ENCODE data around the gene CNTNAP5. TPM values are rescaled to one million over a fixed set of nuclear protein-coding genes. Genes with fewer than 3 reads are reported as not detected.

The CNTNAP5 gene
- total RNA-seq, 1 experiment from 2014 or later: not detected

DNA sequence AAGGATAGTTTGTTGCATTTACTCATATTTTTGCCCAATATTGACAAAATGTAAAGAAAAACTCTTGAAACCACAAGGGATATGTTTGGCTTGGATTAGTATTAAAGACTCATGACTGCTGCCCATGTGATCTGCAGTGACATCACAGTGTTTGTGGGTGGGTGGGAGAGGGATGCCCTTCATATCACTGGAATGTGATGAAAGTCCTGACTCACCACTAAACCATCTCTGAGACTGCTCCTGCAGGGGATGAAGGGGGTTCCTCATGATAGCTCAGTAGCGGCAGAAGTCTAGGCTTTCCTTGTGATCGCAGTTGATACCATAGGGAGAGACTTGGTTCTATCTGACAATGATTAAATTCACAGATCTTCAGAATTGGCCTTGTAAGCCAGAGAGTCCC, 451.2 kb downstream of the CNTNAP5 start:
- Histone ChIP-seq H3K27me3 (ENCODE audit: control insufficient read depth, insufficient read depth, low read length) (no peaks in the 10 kb centered on the region), H3K9me3 (ENCODE audit: control insufficient read depth, insufficient read depth, low read depth, low read length) (no peaks in the 10 kb centered on the region), H3K36me3 (ENCODE audit: control insufficient read depth, insufficient read depth, low read length) (no peaks in the 10 kb centered on the region), H3K27ac (ENCODE audit: low read length) (no peak overlapping the region), H3K4me1 (ENCODE audit: control insufficient read depth, insufficient read depth, low read length) (no peaks in the 10 kb centered on the region), H3K4me3 (ENCODE audit: low read depth in 2 of 2, low read length in 2 of 2) (no peak overlapping the region)
- ATAC-seq (no peak), DNase-seq (ENCODE audit: low read depth, low spot score) (no peak)
- intact Hi-C loops (cut with micrococcal nuclease; ENCODE audit: unreplicated experiment) (no loop called here), in situ Hi-C loops (cut with HindIII; ENCODE audit: low pct_unique_long_range_greater_than_20kb, low sequenced_read_pairs) (no loop called here)
- ChIA-PET POLR2A (no interaction called here), CTCF (no interaction called here)
- no TSS peak for BruUV-seq (replicated peaks)
- no peak for TF ChIP-seq SIN3A (IDR thresholded peaks at IDR 0.05; ENCODE audit: borderline replicate concordance, insufficient read depth, low read depth, low read length)
- TF ChIP-seq TCF7L2 (IDR thresholded peaks at IDR 0.05; ENCODE audit: low read depth, low read length): no peak
- TF ChIP-seq POLR2AphosphoS5 (IDR thresholded peaks at IDR 0.05; ENCODE audit: low read depth, low read length): no peak
- TF ChIP-seq, protein P1, sequence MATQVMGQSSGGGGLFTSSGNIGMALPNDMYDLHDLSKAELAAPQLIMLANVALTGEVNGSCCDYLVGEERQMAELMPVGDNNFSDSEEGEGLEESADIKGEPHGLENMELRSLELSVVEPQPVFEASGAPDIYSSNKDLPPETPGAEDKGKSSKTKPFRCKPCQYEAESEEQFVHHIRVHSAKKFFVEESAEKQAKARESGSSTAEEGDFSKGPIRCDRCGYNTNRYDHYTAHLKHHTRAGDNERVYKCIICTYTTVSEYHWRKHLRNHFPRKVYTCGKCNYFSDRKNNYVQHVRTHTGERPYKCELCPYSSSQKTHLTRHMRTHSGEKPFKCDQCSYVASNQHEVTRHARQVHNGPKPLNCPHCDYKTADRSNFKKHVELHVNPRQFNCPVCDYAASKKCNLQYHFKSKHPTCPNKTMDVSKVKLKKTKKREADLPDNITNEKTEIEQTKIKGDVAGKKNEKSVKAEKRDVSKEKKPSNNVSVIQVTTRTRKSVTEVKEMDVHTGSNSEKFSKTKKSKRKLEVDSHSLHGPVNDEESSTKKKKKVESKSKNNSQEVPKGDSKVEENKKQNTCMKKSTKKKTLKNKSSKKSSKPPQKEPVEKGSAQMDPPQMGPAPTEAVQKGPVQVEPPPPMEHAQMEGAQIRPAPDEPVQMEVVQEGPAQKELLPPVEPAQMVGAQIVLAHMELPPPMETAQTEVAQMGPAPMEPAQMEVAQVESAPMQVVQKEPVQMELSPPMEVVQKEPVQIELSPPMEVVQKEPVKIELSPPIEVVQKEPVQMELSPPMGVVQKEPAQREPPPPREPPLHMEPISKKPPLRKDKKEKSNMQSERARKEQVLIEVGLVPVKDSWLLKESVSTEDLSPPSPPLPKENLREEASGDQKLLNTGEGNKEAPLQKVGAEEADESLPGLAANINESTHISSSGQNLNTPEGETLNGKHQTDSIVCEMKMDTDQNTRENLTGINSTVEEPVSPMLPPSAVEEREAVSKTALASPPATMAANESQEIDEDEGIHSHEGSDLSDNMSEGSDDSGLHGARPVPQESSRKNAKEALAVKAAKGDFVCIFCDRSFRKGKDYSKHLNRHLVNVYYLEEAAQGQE (IDR thresholded peaks at IDR 0.05; ENCODE audit: insufficient read depth in 1 of 2, low read depth in 2 of 2, low read length in 1 of 2): no peak
- TF ChIP-seq, protein P2, sequence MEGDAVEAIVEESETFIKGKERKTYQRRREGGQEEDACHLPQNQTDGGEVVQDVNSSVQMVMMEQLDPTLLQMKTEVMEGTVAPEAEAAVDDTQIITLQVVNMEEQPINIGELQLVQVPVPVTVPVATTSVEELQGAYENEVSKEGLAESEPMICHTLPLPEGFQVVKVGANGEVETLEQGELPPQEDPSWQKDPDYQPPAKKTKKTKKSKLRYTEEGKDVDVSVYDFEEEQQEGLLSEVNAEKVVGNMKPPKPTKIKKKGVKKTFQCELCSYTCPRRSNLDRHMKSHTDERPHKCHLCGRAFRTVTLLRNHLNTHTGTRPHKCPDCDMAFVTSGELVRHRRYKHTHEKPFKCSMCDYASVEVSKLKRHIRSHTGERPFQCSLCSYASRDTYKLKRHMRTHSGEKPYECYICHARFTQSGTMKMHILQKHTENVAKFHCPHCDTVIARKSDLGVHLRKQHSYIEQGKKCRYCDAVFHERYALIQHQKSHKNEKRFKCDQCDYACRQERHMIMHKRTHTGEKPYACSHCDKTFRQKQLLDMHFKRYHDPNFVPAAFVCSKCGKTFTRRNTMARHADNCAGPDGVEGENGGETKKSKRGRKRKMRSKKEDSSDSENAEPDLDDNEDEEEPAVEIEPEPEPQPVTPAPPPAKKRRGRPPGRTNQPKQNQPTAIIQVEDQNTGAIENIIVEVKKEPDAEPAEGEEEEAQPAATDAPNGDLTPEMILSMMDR (IDR thresholded peaks at IDR 0.05): no peak

DNA sequence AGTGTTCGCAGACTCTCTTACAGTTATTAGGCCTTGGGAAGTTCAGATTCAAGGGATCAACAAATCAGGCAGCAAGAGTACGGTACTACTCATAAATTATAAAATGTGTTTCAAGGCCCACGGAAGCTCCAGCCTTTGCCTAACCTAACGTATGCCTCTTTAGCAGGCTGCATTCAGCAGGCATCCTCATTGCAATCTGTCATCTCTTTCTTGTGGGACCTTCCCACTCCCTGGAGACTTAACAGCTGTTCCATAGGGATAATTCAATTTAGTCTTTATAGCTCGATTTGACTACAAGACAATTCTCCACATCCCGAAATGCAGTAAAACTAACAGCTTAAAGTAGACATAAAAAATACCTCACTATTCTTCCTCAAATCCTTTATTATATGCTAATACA, 453.7 kb downstream of the CNTNAP5 start:
- DNase-seq (ENCODE audit: low read depth, low spot score) (no peak), ATAC-seq (no peak)
- TF ChIP-seq POLR2AphosphoS5 (IDR thresholded peaks at IDR 0.05; ENCODE audit: low read depth, low read length): no peak
- no peak for TF ChIP-seq SIN3A (IDR thresholded peaks at IDR 0.05; ENCODE audit: borderline replicate concordance, insufficient read depth, low read depth, low read length)
- no peak for TF ChIP-seq TCF7L2 (IDR thresholded peaks at IDR 0.05; ENCODE audit: low read depth, low read length)
- TF ChIP-seq, protein P1 (IDR thresholded peaks at IDR 0.05; ENCODE audit: insufficient read depth in 1 of 2, low read depth in 2 of 2, low read length in 1 of 2): no peak
- TF ChIP-seq, protein P2 (IDR thresholded peaks at IDR 0.05): no peak
- POLR2A ChIA-PET: no interaction called here
- Histone ChIP-seq H3K9me3 (ENCODE audit: control insufficient read depth, insufficient read depth, low read depth, low read length) (no peaks in the 10 kb centered on the region), H3K4me3 (ENCODE audit: low read depth in 2 of 2, low read length in 2 of 2) (no peak overlapping the region), H3K4me1 (ENCODE audit: control insufficient read depth, insufficient read depth, low read length) (no peaks in the 10 kb centered on the region), H3K36me3 (ENCODE audit: control insufficient read depth, insufficient read depth, low read length) (no peaks in the 10 kb centered on the region), H3K27me3 (ENCODE audit: control insufficient read depth, insufficient read depth, low read length) (no peaks in the 10 kb centered on the region), H3K27ac (ENCODE audit: low read length) (no peak overlapping the region)
- CTCF ChIA-PET: no interaction called here
- BruUV-seq (replicated peaks): no TSS peak
- in situ Hi-C loops (cut with HindIII; ENCODE audit: low pct_unique_long_range_greater_than_20kb, low sequenced_read_pairs) (no loop called here), intact Hi-C loops (cut with micrococcal nuclease; ENCODE audit: unreplicated experiment) (no loop called here)
